CD14-positive monocyte (primary cell): ENCODE results near the gene ARHGAP40. TPM values are rescaled to one million over a fixed set of nuclear protein-coding genes. Genes with fewer than 3 reads are reported as not detected.

Experiments used
- DNase-seq, 3 donors: peaks; one replicate each; pipeline ENCODE4 v3.0.0-alpha.2; 2011 to 2022
- H2AFZ ChIP-seq: 2 replicates; pipeline ENCODE4 v1.6.0; 2012; ENCODE audit warnings: mild to moderate bottlenecking, low read depth, low read length, inconsistent platforms; ENCODE audit not compliant: insufficient read depth, poor library complexity, severe bottlenecking
- H3K27ac ChIP-seq, 2 donors: 1 replicate in 1 of 2; 2 replicates in 1 of 2; pipeline ENCODE4 v1.5.1; 2012 to 2013; ENCODE audit warnings: low read length in 2 of 2, control low read depth in 1 of 2, inconsistent platforms in 1 of 2, low read depth in 1 of 2, mild to moderate bottlenecking in 1 of 2
- H3K27me3 ChIP-seq, 2 donors: one replicate each; pipeline versions ENCODE4 v1.6.0 to v1.6.1; 2011 to 2013; ENCODE audit warnings: low read length in 2 of 2; ENCODE audit not compliant: control insufficient read depth in 2 of 2, insufficient read depth in 2 of 2
- H3K36me3 ChIP-seq, 2 donors: replicated peaks in 1 of 2; 1 replicate in 1 of 2; 2 replicates in 1 of 2; pipeline versions ENCODE4 v1.5.1 to v1.6.1; 2012 to 2013; ENCODE audit warnings: low read length in 2 of 2, control low read depth in 1 of 2, inconsistent platforms in 1 of 2, mild to moderate bottlenecking in 1 of 2; ENCODE audit not compliant: insufficient read depth in 2 of 2, control insufficient read depth in 1 of 2
- H3K4me1 ChIP-seq, 2 donors: 1 replicate in 1 of 2; 2 replicates in 1 of 2; pipeline versions ENCODE4 v1.5.1 to v1.6.1; 2012 to 2013; ENCODE audit warnings: low read length in 2 of 2, control low read depth in 1 of 2, inconsistent platforms in 1 of 2, mild to moderate bottlenecking in 1 of 2, moderate library complexity in 1 of 2; ENCODE audit not compliant: insufficient read depth in 2 of 2, control insufficient read depth in 1 of 2
- H3K4me2 ChIP-seq: replicated peaks from 2 replicates; pipeline ENCODE3; 2012; ENCODE audit warnings: low read length, moderate library complexity, mild to moderate bottlenecking; ENCODE audit not compliant: poor library complexity, severe bottlenecking; ENCODE audit errors: extremely low read depth
- H3K4me3 ChIP-seq, 3 experiments: fragments of 200-600 bp in 1 of 3; sonication (generic) in 1 of 3; replicated peaks in 1 of 3; 1 replicate in 2 of 3; 2 replicates in 1 of 3; pipeline ENCODE4 v1.5.1; 2011 to 2013; ENCODE audit warnings: low read length in 3 of 3, mild to moderate bottlenecking in 3 of 3, control low read depth in 2 of 3, low read depth in 2 of 3, inconsistent platforms in 1 of 3, moderate library complexity in 1 of 3
- H3K79me2 ChIP-seq: 2 replicates; pipeline ENCODE4 v1.6.0; 2012; ENCODE audit warnings: mild to moderate bottlenecking, control low read depth, inconsistent platforms, low read length, moderate library complexity; ENCODE audit not compliant: insufficient read depth
- H3K9ac ChIP-seq: 2 replicates; pipeline ENCODE4 v1.6.0; 2017; ENCODE audit warnings: low read length, mild to moderate bottlenecking; ENCODE audit not compliant: insufficient read depth, poor library complexity, severe bottlenecking
- H3K9me3 ChIP-seq, 2 donors: replicated peaks in 1 of 2; 1 replicate in 1 of 2; 2 replicates in 1 of 2; pipeline versions ENCODE4 v1.5.1 to v1.6.1; 2012 to 2013; ENCODE audit warnings: low read length in 2 of 2, control low read depth in 1 of 2; ENCODE audit not compliant: control insufficient read depth in 1 of 2, insufficient read depth in 1 of 2
- H4K20me1 ChIP-seq: 2 replicates; pipeline ENCODE4 v1.6.0; 2012; ENCODE audit warnings: mild to moderate bottlenecking, low read length, control low read depth, moderate library complexity; ENCODE audit not compliant: insufficient read depth
- H3K27ac Mint-ChIP-seq, 7 donors: one replicate each; pipeline ENCODE4 v1.8.0; 2020; ENCODE audit warnings: mild to moderate bottlenecking in 7 of 7, mixed read lengths in 7 of 7, moderate library complexity in 6 of 7, inconsistent platforms in 2 of 7
- H3K27me3 Mint-ChIP-seq, 3 donors: one replicate each; pipeline ENCODE4 v1.8.0; 2021 to 2022; ENCODE audit warnings: low read depth in 3 of 3, mild to moderate bottlenecking in 3 of 3, mixed read lengths in 3 of 3, moderate library complexity in 3 of 3, inconsistent platforms in 1 of 3
- H3K36me3 Mint-ChIP-seq, 2 donors: one replicate each; pipeline ENCODE4 v1.8.0; 2020; ENCODE audit warnings: mixed read lengths in 2 of 2, inconsistent platforms in 1 of 2, mild to moderate bottlenecking in 1 of 2
- H3K4me1 Mint-ChIP-seq: one replicate; pipeline ENCODE4 v1.8.0; 2020; ENCODE audit warnings: mild to moderate bottlenecking, mixed read lengths
- H3K4me3 Mint-ChIP-seq, 2 donors: one replicate each; pipeline ENCODE4 v1.8.0; 2020; ENCODE audit warnings: mild to moderate bottlenecking in 2 of 2, mixed read lengths in 2 of 2, moderate library complexity in 1 of 2
- H3K9me3 Mint-ChIP-seq, 7 donors: one replicate each; pipeline ENCODE4 v1.8.0; 2020 to 2022; ENCODE audit warnings: mixed read lengths in 7 of 7, mild to moderate bottlenecking in 6 of 7, moderate library complexity in 6 of 7, inconsistent platforms in 2 of 7
- WGBS: methylation state at CpG from one replicate; pipeline ENCODE4 v1.1.5; 2013; ENCODE audit warnings: missing lambda C conversion rate; ENCODE audit not compliant: insufficient coverage; 5-methylcytosine and 5-hydroxymethylcytosine counted together
- intact Hi-C, 2 donors: fragments of 100-400 bp; cut with micrococcal nuclease; formaldehyde crosslinking; loops; one replicate each; pipeline versions ENCODE4 v1.15.0 to v1.15.1; 2023
- polyA plus RNA-seq, 3 donors: library from polyadenylated mRNA; depleted of rRNA in 1 of 3; unstranded in 2 of 3; stranded (reverse) in 1 of 3; fragments of 300-500 nt in 2 of 3; fragments of >200 nt in 1 of 3; fragmentation: Illumina TruSeq in 2 of 3; gene quantifications; 1 replicate in 2 of 3; 2 replicates in 1 of 3; pipeline ENCODE4 v1.2.3, GENCODE V29; 2012 to 2021
- TF ChIP-seq, protein P1 (sequence below): fragments of 200-600 bp; IDR thresholded peaks from one replicate; pipeline ENCODE4 v1.8.0; 2022; ENCODE audit warnings: antibody characterized with exemption, mild to moderate bottlenecking

Gene ARHGAP40
- polyA plus RNA-seq, 3 donors = not detected

GRCh38 chr20:38625896-38626295 lies 24.3 kb downstream of the ARHGAP40 start:
- no peak overlapping the region for H3K4me3 ChIP-seq
- no peaks in the 10 kb centered on the region for H4K20me1 ChIP-seq
- peaks cover 2 to 3% of the 10 kb centered on the region in 2 donors for H3K27me3 ChIP-seq
- Mint-ChIP-seq H3K4me1 (no peaks in the 10 kb centered on the region), H3K27ac (no peak overlapping the region), H3K9me3 (peaks cover 0 to 10% (median 3%) of the 10 kb centered on the region in 7 donors), H3K27me3 (peaks cover 12 to 13% (median 13%) of the 10 kb centered on the region in 3 donors), H3K36me3 (no peaks in the 10 kb centered on the region), H3K4me3 (no peak overlapping the region)
- intact Hi-C loops = no loop called here
- H3K4me2 ChIP-seq = no peak overlapping the region
- H3K4me1 ChIP-seq = no peaks in the 10 kb centered on the region
- TF ChIP-seq, protein P1, sequence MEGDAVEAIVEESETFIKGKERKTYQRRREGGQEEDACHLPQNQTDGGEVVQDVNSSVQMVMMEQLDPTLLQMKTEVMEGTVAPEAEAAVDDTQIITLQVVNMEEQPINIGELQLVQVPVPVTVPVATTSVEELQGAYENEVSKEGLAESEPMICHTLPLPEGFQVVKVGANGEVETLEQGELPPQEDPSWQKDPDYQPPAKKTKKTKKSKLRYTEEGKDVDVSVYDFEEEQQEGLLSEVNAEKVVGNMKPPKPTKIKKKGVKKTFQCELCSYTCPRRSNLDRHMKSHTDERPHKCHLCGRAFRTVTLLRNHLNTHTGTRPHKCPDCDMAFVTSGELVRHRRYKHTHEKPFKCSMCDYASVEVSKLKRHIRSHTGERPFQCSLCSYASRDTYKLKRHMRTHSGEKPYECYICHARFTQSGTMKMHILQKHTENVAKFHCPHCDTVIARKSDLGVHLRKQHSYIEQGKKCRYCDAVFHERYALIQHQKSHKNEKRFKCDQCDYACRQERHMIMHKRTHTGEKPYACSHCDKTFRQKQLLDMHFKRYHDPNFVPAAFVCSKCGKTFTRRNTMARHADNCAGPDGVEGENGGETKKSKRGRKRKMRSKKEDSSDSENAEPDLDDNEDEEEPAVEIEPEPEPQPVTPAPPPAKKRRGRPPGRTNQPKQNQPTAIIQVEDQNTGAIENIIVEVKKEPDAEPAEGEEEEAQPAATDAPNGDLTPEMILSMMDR = no peak
- no peaks in the 10 kb centered on the region for H3K79me2 ChIP-seq
- no peak overlapping the region for H3K27ac ChIP-seq
- no peak overlapping the region for H3K9ac ChIP-seq
- DNase-seq = no peak
- H2AFZ ChIP-seq = no peak overlapping the region
- H3K36me3 ChIP-seq = no peaks in the 10 kb centered on the region
- no peaks in the 10 kb centered on the region for H3K9me3 ChIP-seq

DNA sequence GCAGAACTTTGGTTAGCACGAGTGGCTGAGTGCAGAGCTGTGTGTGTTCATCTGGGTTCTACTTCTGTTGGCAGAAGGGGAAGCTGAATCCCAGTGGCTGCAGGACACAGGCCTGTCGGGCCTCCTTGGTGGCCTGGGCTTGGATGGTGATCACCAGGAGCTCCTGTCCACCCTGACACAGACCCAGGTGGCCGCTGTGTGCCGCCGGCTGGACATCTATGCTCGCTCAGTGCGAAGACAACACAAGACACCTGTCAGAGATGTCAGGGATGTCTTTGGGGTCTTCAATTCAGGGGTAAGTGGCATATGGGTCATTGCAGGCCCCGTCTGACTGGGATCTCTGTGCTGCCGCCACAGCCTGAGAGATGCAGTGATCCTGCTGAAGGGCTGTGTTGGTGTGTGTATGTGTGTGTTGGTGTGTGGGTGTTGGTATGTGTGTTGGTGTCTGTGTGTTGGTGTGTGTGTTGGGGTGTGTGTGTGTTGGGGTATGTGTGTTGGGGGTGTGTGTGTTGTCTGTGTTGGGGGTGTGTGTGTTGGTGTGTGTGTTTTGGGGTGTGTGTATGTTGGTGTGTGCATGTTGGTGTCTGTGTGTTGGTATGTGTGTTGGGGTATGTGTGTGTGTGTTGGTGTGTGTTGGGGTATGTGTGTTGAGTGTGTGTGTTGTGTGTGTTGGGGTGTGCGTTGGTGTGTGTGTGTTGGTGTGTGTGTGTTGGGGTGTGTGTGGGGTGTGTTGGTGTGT lies 25.5 kb downstream of the ARHGAP40 start:
- no peaks in the 10 kb centered on the region for H4K20me1 ChIP-seq
- no peaks in the 10 kb centered on the region for H3K36me3 ChIP-seq
- Mint-ChIP-seq H3K4me3 (no peak overlapping the region), H3K27me3 (peaks cover 7 to 9% (median 8%) of the 10 kb centered on the region in 3 donors), H3K27ac (no peak overlapping the region), H3K4me1 (no peaks in the 10 kb centered on the region), H3K9me3 (peaks cover 0 to 14% (median 3%) of the 10 kb centered on the region in 7 donors), H3K36me3 (no peaks in the 10 kb centered on the region)
- 92% methylated on average over 10 of the region's 10 CpGs for WGBS
- no peaks in the 10 kb centered on the region for H3K79me2 ChIP-seq
- no peak for DNase-seq
- H3K9me3 ChIP-seq = no peaks in the 10 kb centered on the region
- no peak overlapping the region for H3K9ac ChIP-seq
- no peak overlapping the region for H3K27ac ChIP-seq
- no peaks in the 10 kb centered on the region for H3K27me3 ChIP-seq
- no peaks in the 10 kb centered on the region for H3K4me1 ChIP-seq
- no peak overlapping the region for H3K4me2 ChIP-seq
- H2AFZ ChIP-seq = no peak overlapping the region
- intact Hi-C loops = no loop called here
- H3K4me3 ChIP-seq = no peak overlapping the region
- TF ChIP-seq, protein P1 = no peak
